ENCODE measurements around the gene TMEM131L. TPM values are rescaled to one million over a fixed set of nuclear protein-coding genes. Genes with fewer than 3 reads are reported as not detected.

Gene TMEM131L
- total RNA-seq, 3 donors from 2014 or later (not counting 1 experiment from before 2014, with no cell fraction given): 67.8 to 105 (median 71.1) TPM

GRCh38 chr4:153528705-153529485 lies 62.7 kb downstream of the TMEM131L start:
- no peak overlapping the region for H3K4me3 ChIP-seq (ENCODE audit: low read length)
- no peaks in the 10 kb centered on the region for H3K27me3 ChIP-seq (ENCODE audit: control insufficient read depth, insufficient read depth, low read length)
- Mint-ChIP-seq H3K4me3 (peak overlapping the region; percentile 89), H3K27ac (peak overlapping the region; percentile 90 to 92), H3K4me1 (peaks cover 88 to 93% of the 10 kb centered on the region in 2 donors), H3K36me3 (no peaks in the 10 kb centered on the region), H3K9me3 (no peaks in the 10 kb centered on the region), H3K27me3 (ENCODE audit: low read depth in 2 of 2) (no peaks in the 10 kb centered on the region)
- H3K9me3 ChIP-seq (ENCODE audit: control insufficient read depth, insufficient read depth, low read length): no peaks in the 10 kb centered on the region
- DNase-seq (no peak), ATAC-seq (peak; percentile 8 to 41 (median 28))
- H3K27ac ChIP-seq (ENCODE audit: low read length): peak overlapping the region; percentile 66
- no peak for TF ChIP-seq CTCF (IDR thresholded peaks at IDR 0.05)
- 30% methylated on average over 5 of the region's 6 CpGs for WGBS (ENCODE audit: insufficient coverage)
- intact Hi-C loops (cut with micrococcal nuclease): no loop called here
- H3K36me3 ChIP-seq (ENCODE audit: control insufficient read depth, insufficient read depth, low read length): no peaks in the 10 kb centered on the region
- H3K4me1 ChIP-seq (ENCODE audit: control insufficient read depth, insufficient read depth, low read length): peaks cover 68% of the 10 kb centered on the region

DNA sequence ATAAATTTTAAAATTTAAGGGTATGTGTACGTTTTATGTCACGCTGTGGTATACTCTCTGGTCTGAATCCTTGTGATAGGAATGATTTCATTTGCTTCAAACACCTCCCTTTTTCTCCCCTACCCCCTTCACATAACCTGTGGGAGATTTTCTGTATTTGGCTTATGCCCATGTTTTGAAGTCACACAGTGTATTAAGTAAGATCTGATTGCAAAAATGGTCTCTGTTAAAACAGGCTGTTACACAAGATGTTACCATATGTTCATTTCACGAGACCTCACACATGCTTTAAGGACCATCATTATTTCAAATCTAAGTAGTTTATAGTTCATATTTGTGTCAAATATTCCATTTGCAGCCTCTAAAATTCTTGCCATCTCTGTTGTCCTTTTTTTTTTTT lies 63.5 kb downstream of the TMEM131L start:
- peak overlapping the region; percentile 89 for H3K4me3 Mint-ChIP-seq
- intact Hi-C loops (cut with micrococcal nuclease): no loop called here
- ATAC-seq: no peak
- Histone ChIP-seq H3K4me1 (ENCODE audit: control insufficient read depth, insufficient read depth, low read length) (peaks cover 63% of the 10 kb centered on the region), H3K27me3 (ENCODE audit: control insufficient read depth, insufficient read depth, low read length) (no peaks in the 10 kb centered on the region), H3K4me3 (ENCODE audit: low read length) (no peak overlapping the region), H3K36me3 (ENCODE audit: control insufficient read depth, insufficient read depth, low read length) (no peaks in the 10 kb centered on the region), H3K27ac (ENCODE audit: low read length) (peak overlapping the region; percentile 66), H3K9me3 (ENCODE audit: control insufficient read depth, insufficient read depth, low read length) (no peaks in the 10 kb centered on the region)
- no peaks in the 10 kb centered on the region for H3K27me3 Mint-ChIP-seq (ENCODE audit: low read depth in 2 of 2)
- TF ChIP-seq CTCF (IDR thresholded peaks at IDR 0.05): no peak
- no peak for DNase-seq
- peak overlapping the region; percentile 90 to 92 for H3K27ac Mint-ChIP-seq
- peaks cover 88 to 93% of the 10 kb centered on the region in 2 donors for H3K4me1 Mint-ChIP-seq
- no peaks in the 10 kb centered on the region for H3K9me3 Mint-ChIP-seq
- no peaks in the 10 kb centered on the region for H3K36me3 Mint-ChIP-seq
- no CpG with 5 or more reads among the region's 3 CpGs for WGBS (ENCODE audit: insufficient coverage)

- peaks cover 88 to 93% of the 10 kb centered on the region in 2 donors for H3K4me1 Mint-ChIP-seq
- no peaks in the 10 kb centered on the region for H3K27me3 ChIP-seq (ENCODE audit: control insufficient read depth, insufficient read depth, low read length)
- peaks cover 64% of the 10 kb centered on the region for H3K4me1 ChIP-seq (ENCODE audit: control insufficient read depth, insufficient read depth, low read length)
- 27% methylated on average over 8 of the region's 8 CpGs for WGBS (ENCODE audit: insufficient coverage)
- no peaks in the 10 kb centered on the region for H3K27me3 Mint-ChIP-seq (ENCODE audit: low read depth in 2 of 2)
- H3K4me3 Mint-ChIP-seq: peak overlapping the region; percentile 89
- H3K4me3 ChIP-seq (ENCODE audit: low read length): no peak overlapping the region
- no peak for TF ChIP-seq CTCF (IDR thresholded peaks at IDR 0.05)
- no peaks in the 10 kb centered on the region for H3K9me3 ChIP-seq (ENCODE audit: control insufficient read depth, insufficient read depth, low read length)
- peak overlapping the region; percentile 42 for H3K27ac ChIP-seq (ENCODE audit: low read length)
- DNase-seq: peak in 1 of 2 donors; percentile 56
- peak overlapping the region; percentile 90 to 92 for H3K27ac Mint-ChIP-seq
- intact Hi-C loops (cut with micrococcal nuclease): no loop called here
- H3K9me3 Mint-ChIP-seq: no peaks in the 10 kb centered on the region
- H3K36me3 ChIP-seq (ENCODE audit: control insufficient read depth, insufficient read depth, low read length): no peaks in the 10 kb centered on the region
- peak in 1 of 3 donors; percentile 27 for ATAC-seq
- H3K36me3 Mint-ChIP-seq: no peaks in the 10 kb centered on the region
Observed at GRCh38 chr4:153530284-153530999, 64.3 kb downstream of the TMEM131L start.
